ENCODE measurements around the gene MRPS22. TPM values are rescaled to one million over a fixed set of nuclear protein-coding genes. Genes with fewer than 3 reads are reported as not detected.
A peak's percentile ranks its signal among the peaks of the same experiment; 100 is the strongest.
"Not testable (repeated sequence)": the region's sequence is repeated elsewhere in the genome, so short reads cannot be mapped to it uniquely, and the experiment has no call there.

The MRPS22 gene
- total RNA-seq, 2 experiments from 2014 or later = 36.2 to 41.8 TPM

GRCh38 chr3:139389552-139390368 lies 45.9 kb downstream of the MRPS22 start, which contains the start of gene COPB2:
Gene COPB2 (minus strand): TSS chr3:139389647. CDS start chr3:139389550, 97 bp downstream.
- H3K27ac Mint-ChIP-seq = peak within 1 kb of the TSS; percentile 91
- H3K9me3 Mint-ChIP-seq = no peaks in the 10 kb centered on the region
- ChIA-PET POLR2A (no interaction called here), CTCF (interaction anchor here (0.7 kb wide), 1 partner anchor 11 kb away, joined by 3 read pairs; no protein-coding TSS in a partner anchor)
- peaks cover 6% of the 10 kb centered on the region for H3K36me3 Mint-ChIP-seq (ENCODE audit: low read depth)
- peaks cover 41% of the 10 kb centered on the region for H3K4me1 Mint-ChIP-seq
- H3K27me3 Mint-ChIP-seq = no peaks in the 10 kb centered on the region
- H3K4me3 Mint-ChIP-seq = peak within 1 kb of the TSS; percentile 93
- DNase-seq = peak; percentile 96

DNA sequence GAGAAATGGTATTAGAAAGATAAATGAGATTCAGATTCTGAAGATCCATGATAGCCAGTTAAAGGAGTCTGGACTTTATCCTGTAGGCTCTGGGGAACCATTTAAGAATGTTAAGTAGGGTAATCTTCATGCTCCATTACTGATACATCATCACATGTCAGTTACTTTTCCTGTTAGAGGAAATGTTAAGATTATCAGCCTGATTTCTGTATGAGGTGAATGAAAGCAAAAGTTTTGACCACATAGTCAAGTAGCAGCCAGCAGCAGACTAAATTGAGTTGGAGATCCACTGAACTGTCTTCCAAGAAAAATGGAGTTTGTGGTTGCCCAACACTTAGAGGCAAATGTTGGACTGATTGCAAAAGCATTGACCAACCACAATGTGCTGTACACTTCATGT lies 50.3 kb downstream of the MRPS22 start:
- Mint-ChIP-seq H3K27me3 (peaks cover 3% of the 10 kb centered on the region), H3K4me3 (no peak overlapping the region), H3K27ac (no peak overlapping the region), H3K9me3 (no peaks in the 10 kb centered on the region), H3K36me3 (ENCODE audit: low read depth) (no peaks in the 10 kb centered on the region), H3K4me1 (peaks cover 14% of the 10 kb centered on the region)
- DNase-seq = no peak
- POLR2A ChIA-PET = no interaction called here
- CTCF ChIA-PET = no interaction called here

- POLR2A ChIA-PET = no interaction called here
- no peak for DNase-seq
- Mint-ChIP-seq H3K4me3 (no peak overlapping the region), H3K36me3 (ENCODE audit: low read depth) (no peaks in the 10 kb centered on the region), H3K9me3 (peaks cover 5% of the 10 kb centered on the region), H3K27me3 (peaks cover 3% of the 10 kb centered on the region), H3K4me1 (peaks cover 4% of the 10 kb centered on the region), H3K27ac (no peak overlapping the region)
- CTCF ChIA-PET = no interaction called here
These were observed 52.9 kb downstream of the MRPS22 start for GRCh38 chr3:139396707-139397106.

DNA sequence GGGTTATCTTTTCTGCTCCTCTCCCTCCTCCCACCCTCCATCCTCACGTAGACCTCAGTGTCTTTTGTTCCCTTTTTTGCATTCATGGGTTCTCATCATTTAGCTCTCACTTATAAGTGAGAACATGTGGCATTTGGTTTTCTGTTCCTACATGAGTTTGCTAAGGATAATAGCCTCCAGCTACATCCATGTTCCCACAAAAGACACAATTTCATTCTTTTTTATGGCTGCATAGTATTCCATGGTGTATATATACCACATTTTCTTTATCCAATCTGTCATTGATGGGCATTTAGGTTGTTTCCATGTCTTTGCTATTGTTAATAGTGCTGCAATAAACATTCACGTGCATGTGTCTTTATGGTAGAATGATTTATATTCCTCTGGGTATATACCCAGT lies 57.3 kb downstream of the MRPS22 start:
- H3K4me1 Mint-ChIP-seq; H3K27ac Mint-ChIP-seq; H3K27me3 Mint-ChIP-seq; POLR2A ChIA-PET; CTCF ChIA-PET; H3K4me3 Mint-ChIP-seq; DNase-seq; H3K36me3 Mint-ChIP-seq (ENCODE audit: low read depth): not testable (repeated sequence)
- H3K9me3 Mint-ChIP-seq = peaks cover 22% of the 10 kb centered on the region

Other genes with a start within 250 kb of the MRPS22 start
- 100 to 1,000 TPM in 1 of 2 experiments, 10 to 100 TPM in 1; 92.2 to 101 TPM for gene COPB2, start 45.6 kb downstream of the MRPS22 start, total RNA-seq
- not detected for gene RBP2, start 132.5 kb downstream of the MRPS22 start, total RNA-seq
- gene RBP1, start 195.7 kb downstream of the MRPS22 start, total RNA-seq = not detected

All from activated CD4-positive, alpha-beta T cell treated with anti-CD3 and anti-CD28 coated beads, Interleukin-2, amount 10 ng/mL, durations not matched to agents 7 days and 5 days (primary cell).